Measurements from ENCODE around the gene PLRG1.
"Not testable (repeated sequence)": the region's sequence is repeated elsewhere in the genome, so short reads cannot be mapped to it uniquely, and the experiment has no call there.

PLRG1 gene

GRCh38 chr4:154549894-154550790 is at the start of gene PLRG1:
PLRG1 (minus strand) TSS chr4:154550400; CDS start chr4:154550308, 92 bp downstream.
- no peak for TF ChIP-seq CTCF (IDR thresholded peaks at IDR 0.05; ENCODE audit: extremely low read depth, missing control alignments)
- peak; percentile 90 for DNase-seq (ENCODE audit: low spot score)

- DNase-seq (ENCODE audit: low spot score), result no peak
- no peak for TF ChIP-seq CTCF (IDR thresholded peaks at IDR 0.05; ENCODE audit: extremely low read depth, missing control alignments)
These were observed 47.9 kb upstream of the PLRG1 start for GRCh38 chr4:154597798-154598774.

GRCh38 chr4:154597281-154597680 is 47.1 kb upstream of the PLRG1 start:
- not testable (repeated sequence) for DNase-seq (ENCODE audit: low spot score)

GRCh38 chr4:154595807-154596206 is 45.6 kb upstream of the PLRG1 start:
- no peak for DNase-seq (ENCODE audit: low spot score)
- no peak for TF ChIP-seq CTCF (IDR thresholded peaks at IDR 0.05; ENCODE audit: extremely low read depth, missing control alignments)

- DNase-seq (ENCODE audit: low spot score), result not testable (repeated sequence)
These were observed 44.1 kb upstream of the PLRG1 start for GRCh38 chr4:154594343-154594742.

- TF ChIP-seq CTCF (IDR thresholded peaks at IDR 0.05; ENCODE audit: extremely low read depth, missing control alignments), result no peak
These were observed 43.7 kb upstream of the PLRG1 start for GRCh38 chr4:154593868-154594267.

GRCh38 chr4:154591890-154592289 is 41.7 kb upstream of the PLRG1 start:
- DNase-seq (ENCODE audit: low spot score), result no peak
- no peak for TF ChIP-seq CTCF (IDR thresholded peaks at IDR 0.05; ENCODE audit: extremely low read depth, missing control alignments)

More at GRCh38 chr4:154593868-154594267, 43.7 kb upstream of the PLRG1 start:
- DNase-seq (ENCODE audit: low spot score), result no peak

All from GM20000 (cell line).